Left lobe of liver (tissue), 2 donors: ENCODE measurements around the gene HNRNPUL2. TPM values are rescaled to one million over a fixed set of nuclear protein-coding genes. Genes with fewer than 3 reads are reported as not detected.
"Not testable (repeated sequence)": the region's sequence is repeated elsewhere in the genome, so short reads cannot be mapped to it uniquely, and the experiment has no call there.

Source experiments
- ATAC-seq: fragments of 200-7000 bp; cut with Tn5 transposase; one replicate; pipeline ENCODE4 v1.9.1; 2020; ENCODE audit warnings: mild to moderate bottlenecking, moderate library complexity
- DNase-seq: peaks from one replicate; pipeline ENCODE4 v3.0.0-alpha.2; 2020; ENCODE audit warnings: low spot score
- total RNA-seq: library from RNA; stranded (reverse); gene quantifications from one replicate; pipeline ENCODE4 v1.2.1, GENCODE V29; 2021
- donor health status: DM: no; HTN: no; CAD: no; lungs with moderate emphysema.
- donor health status: DM: no; HTN: yes; CAD: no.

Gene HNRNPUL2
- 13.7 TPM for total RNA-seq

DNA sequence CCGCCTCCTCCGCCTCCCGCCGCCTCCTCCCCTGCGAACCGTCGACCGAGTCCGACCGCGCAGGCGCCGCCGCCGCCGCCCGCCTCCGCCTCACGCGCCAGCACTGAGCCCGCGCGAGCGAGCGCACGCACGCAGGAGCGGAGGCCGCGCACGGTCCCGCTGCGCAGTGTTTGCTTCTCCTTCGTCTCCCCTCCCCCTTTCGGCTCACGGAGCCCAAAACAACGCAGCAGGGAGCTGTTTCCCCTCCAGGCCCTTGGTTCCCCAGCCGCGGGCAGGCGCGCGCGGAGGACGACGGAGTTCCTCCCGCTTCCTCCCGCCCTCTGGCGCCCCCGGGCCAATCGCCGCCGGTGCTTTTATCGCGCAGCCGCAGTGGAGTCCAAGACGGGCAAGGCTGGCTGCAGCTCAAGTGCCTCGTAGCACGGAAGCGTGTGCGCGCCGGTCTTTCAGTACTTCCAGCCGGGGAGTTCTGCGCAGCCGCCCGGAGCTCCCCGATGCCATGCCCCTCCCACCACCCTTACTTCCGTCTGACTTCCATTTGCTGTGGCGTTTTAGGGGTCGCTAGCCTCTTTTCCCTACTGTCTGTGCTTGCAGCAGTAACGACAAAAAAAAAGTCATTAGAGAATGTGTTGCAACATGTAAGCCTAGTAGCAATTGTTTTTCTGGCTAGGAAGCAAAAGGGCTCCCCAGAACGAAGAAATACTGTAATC, at the start of gene HNRNPUL2:
Gene HNRNPUL2, minus strand, starts transcription at position 293 of the 707 bp plus-strand sequence. CDS start 301 bp downstream, outside the sequence.
- peak; percentile 84 for ATAC-seq
- peak; percentile 99 for DNase-seq

DNA sequence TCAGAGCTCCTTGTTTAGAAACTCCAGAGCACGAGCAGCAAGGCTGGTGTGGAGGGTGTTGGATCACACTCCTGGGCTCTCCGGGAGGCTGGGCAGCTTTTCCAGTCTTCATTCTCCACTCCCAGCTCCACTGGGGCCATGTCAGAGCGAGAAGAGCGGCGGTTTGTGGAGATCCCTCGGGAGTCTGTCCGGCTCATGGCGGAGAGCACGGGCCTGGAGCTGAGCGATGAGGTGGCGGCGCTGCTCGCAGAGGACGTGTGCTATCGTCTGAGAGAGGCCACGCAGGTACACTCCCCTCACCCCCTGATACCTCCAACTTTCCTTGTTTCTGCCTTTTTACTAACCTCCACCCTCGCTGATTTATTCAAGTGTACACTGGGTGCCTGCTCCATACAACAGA, 48.4 kb upstream of the HNRNPUL2 start:
- no peak for DNase-seq
- no peak for ATAC-seq

DNA sequence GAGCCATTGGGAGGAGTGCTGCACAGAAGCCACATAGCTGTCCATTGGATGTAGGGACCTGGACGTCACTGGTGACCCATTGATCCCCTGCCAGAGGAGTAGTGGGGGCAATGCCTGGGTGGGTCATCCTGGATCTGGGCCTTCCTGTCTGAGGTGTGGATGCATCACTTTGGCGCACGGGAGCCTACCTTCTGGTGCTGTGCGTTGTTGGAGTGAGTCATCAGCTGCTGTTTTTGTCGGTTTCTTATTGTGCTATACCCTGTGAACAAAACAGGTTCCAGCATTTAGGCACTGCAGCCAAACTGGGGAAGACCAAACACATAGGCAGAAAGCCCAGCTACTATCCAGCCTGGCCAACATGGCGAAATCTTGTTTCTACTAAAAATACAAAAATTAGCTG, 47.1 kb upstream of the HNRNPUL2 start:
- ATAC-seq: no peak
- no peak for DNase-seq

DNA sequence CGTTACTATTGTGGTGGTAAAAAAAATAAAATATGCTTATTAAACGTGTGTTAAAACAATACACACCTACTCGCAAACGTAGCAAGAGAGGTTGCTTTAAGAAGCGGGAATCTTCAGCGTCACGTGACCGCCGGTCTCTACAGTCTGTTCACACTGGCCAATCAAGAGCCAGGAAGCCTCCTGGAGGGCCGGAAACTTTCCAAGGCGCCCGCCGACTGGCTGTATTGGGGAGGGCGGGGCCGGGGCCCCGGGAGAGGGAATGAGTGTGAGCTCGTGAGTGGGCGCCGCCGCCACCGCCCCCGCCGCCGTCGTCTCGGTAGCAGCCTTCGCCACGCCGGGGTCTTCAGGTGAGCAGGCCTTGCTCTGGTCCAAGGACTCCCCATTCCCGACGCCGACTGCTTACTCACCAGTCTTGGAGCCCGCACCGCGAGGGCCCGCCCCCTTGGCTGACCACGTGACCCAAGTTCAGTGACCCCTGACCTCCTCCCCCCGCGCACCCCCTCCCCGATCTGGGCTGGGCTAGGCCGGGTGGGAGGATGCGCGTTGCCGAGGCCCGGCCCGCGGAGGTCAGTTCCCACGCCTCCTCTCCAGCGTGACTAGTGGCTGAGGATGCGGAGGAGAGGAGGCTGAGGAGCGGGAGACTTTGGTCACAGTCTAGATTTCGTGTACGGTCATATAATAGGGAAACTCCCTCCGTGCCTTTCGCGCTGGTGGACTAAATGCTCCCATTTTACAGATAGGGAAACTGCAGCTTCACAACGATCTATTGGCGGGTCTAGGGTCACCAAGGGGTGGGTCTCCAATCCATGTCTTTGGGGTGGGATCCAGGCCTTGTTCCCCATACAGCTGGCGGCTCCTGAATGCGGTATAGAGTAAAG, 44.1 kb upstream of the HNRNPUL2 start, which contains the start of gene TAF6L:
Gene TAF6L, plus strand, starts transcription at position 253 of the 878 bp plus-strand sequence. CDS start 4,388 bp downstream, outside the sequence.
- DNase-seq (peak; percentile 99), ATAC-seq (peak; percentile 93)

DNA sequence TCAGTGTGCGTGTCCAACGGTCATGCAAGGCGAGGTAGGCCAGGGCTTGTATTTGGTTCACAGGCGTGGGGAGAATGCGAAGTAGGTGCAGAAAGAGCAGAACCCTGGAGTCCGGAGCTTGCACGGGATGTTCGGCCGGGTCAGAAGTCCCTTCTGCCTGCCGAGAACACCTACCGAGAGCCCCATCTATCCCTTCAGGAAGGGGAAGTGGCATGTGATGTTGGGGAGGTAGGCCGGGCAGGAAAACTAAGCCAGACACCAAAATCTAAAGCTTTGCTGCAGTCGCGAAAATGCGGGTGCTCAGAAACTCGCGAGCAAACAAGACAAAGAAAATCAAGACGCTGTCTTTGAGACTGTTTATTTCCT, 43.5 kb upstream of the HNRNPUL2 start:
- peak; percentile 42 for ATAC-seq
- peak; percentile 54 for DNase-seq

DNA sequence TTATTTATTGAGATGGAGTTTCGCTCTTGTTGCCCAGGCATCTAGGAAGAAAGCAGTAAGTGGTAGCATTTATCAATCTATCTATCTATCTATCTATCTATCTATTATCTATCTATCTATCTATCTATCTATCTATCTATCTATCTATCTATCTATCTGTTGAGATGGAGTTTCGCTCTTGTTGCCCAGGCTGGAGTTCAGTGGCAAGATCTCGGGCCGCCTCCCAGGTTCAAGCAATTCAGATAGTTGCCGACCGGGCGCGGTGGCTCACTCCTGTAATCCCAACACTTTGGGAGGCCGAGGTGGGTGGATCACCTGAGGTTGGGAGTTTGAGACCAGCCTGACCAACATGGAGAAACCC, 33.6 kb upstream of the HNRNPUL2 start:
- not testable (repeated sequence) for DNase-seq, ATAC-seq

DNA sequence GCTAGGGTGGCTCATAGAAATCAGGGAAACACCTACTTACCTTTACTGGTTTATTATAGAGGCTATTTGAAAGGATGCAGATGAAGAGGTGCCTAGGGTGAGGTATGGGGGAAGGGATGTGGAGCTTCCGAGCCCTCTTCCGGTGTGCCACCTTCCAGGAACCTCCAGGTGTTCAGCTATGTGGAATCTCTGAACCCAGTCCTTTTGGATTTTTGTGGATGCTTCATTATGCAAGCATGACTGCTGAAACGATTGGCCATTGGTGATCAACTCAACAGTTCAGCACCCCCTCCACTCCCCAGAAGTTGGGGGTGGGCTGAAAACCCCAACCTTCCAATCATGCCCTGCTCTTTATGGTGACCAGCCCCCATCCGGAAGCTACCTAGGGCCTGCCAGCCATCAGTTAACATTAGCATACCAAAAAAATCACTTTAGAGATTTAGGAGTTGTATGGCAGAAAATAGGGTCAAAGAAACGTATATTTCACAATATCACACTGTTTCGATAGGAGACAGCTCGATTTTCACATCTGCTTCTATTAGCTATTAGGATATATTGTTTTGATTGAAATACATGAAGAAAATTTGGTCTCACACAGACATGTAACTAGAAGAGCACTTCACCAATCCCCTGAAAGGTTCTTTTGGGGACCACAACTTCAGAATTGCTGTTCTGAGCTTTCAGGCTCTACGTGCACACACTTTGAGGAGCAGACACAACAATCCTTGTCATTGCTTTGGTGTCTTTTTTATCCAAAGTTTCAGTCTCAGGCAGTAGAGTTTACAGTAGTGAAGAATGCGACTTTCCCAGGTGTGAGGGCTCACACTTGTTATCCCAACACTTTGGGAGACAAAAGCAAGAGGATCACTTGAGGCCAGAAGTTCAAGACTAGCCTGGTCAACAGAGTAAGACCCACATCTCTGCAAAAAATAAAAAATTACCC, 30.9 kb upstream of the HNRNPUL2 start:
- no peak for ATAC-seq

DNA sequence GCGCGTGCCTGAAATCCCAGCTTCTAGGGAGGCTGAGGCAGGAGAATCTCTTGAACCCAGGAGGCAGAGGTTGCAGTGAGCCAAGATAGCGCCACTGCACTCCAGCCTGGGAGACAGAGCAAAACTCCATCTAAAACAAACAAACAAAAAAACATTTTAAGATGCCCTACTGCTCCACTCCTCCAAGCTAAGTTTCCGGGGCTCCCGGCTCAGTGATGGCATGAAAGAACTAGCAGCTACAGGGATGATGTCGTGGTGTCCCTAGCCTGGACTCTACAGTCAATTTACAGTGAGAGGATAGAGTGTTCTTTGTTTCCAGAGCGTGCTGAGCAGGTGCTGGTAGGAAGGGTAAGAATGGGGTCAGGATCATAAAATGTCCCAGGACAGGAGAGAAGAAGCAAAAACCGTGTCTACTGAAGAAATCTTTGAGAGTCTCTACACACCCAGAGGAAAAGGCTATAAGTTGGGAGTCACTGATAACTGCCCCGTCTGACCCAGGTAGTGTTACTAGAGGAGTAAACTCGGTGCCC, 27.9 kb upstream of the HNRNPUL2 start:
- ATAC-seq: no peak
- DNase-seq: no peak

More for the DNA sequence above, 30.9 kb upstream of the HNRNPUL2 start:
- no peak for DNase-seq

DNA sequence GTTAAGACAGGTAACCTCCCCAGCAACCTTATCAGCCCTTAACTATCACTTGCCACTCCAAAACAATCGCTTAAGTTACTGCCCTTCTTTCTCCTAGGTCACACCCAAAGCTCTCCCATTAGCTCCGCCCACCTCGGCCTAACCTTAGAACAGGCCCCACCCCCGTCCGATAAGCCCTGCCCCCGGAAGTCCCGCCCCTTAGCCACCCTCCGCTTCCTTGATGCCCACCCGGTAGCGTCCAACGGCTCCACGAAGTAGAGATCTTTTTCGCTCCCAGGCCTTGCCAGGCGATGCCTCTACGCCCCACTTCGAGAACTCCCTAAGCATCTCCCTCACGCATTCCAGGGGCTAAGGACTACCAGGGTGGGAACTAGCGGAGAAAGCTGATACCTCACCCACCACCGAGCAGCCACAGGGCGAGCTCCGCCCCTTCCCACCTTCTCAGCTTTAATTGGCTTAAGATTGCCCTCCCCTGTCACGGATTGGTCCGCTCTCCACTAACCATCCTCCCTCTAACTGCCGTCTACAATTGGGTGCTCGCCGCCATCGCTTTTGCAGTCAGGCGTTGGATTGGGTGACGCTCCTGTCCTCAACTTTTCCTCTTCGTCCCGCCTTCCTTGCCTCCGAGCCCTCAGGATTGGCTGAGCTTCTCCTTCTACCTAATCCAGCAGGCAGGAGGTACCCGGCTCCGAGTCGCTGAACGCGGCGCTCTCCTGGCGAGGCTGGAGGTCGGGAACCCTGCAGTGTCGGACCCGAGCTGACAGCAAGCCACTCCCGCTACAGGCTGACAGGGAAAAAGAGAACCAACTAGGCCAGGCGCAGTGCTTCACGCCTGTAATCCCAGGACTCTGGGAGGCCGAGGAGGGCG, 26.7 kb upstream of the HNRNPUL2 start, which contains the start of gene ZBTB3:
Gene ZBTB3, minus strand, starts transcription at position 425 of the 868 bp plus-strand sequence. CDS start 496 bp downstream, outside the sequence.
- peak; percentile 94 for ATAC-seq

DNA sequence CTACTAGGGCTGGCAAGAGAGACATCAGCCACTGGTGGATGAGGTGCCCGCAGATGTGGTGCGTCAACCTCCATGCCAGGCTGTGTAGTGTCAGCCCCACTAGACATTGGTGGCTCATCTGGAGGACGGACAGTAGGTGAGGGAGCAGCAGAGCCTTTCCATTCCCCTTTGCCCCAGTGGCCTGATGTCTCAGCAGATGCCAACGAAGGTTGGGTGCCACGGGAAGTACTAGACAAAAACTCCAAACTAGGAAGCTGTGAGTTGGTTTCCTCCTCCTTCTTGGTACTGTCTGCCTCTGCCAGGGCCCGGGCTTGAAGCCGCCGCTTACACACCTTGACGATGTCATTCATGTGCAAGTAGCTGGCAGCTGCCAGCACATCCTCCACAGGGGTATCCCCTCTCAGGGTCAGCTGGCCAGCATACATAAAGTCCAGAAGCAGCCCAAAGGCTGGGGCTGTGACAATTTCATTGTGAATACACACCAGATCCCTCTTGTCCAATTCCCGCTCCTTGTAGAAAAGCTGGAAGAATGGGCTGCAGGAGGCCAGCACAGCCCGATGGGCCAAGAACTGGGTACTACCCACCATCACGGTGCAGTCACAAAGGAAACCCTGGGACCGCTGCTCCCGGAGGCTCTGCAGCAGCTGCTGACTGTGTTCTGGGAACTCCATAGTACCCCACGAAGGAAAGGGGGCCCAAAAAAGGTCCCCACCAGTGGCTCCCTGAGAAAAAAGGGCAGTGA, 25.9 kb upstream of the HNRNPUL2 start:
- ATAC-seq: no peak

More for the DNA sequence above, 26.7 kb upstream of the HNRNPUL2 start, which contains the start of gene ZBTB3:
- peak; percentile 98 for DNase-seq

DNA sequence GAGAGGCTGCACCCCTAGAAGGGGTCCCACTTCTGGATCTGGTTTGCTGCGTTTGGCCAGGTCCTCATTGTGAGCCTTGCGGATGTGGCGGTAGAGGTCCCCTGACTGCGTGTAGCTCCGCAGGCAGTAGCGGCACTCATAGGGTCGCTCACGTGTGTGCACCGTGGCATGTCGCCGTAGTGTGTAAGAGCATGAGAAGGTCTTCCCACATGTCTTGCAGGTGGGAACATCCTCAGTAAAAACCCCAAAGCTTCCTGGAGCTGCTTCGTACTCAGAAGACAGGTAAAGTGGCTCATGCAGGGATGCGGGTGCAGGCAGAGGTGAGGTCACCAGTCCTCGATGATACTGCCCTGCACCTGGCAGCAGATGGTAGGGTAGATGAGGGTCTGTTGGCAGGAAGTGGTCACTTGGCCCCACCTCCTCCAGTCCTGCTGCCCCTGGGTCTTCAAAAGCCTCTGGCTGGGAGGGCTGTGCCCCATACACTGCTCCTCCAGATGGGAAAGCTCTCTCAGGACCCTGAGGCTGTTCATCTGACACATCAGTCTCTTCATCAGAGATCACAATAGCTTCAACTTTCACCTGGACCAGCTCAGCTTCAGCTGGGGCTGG, 25.0 kb upstream of the HNRNPUL2 start:
- DNase-seq (no peak), ATAC-seq (no peak)

More for the DNA sequence above, 25.9 kb upstream of the HNRNPUL2 start:
- DNase-seq: no peak

DNA sequence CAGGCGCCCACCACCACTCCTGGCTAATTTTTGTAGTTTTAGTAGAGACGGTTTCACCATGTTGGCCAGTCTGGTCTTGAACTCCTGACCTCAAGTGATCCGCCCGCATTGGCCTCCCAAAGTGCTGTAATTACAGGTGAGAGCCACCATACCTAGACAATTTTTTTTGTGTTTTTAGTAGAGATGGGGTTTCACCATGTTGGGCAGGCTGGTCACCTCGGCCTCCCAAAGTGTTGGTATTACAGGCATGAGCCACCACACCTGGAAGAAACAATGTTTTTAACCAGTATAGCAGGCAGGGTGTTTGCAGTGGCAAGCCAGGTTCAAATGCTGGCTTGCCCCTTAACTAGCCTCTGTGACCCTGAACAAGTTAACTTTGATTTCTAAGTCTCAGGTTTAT, 22.7 kb upstream of the HNRNPUL2 start:
- ATAC-seq, DNase-seq: not testable (repeated sequence)

DNA sequence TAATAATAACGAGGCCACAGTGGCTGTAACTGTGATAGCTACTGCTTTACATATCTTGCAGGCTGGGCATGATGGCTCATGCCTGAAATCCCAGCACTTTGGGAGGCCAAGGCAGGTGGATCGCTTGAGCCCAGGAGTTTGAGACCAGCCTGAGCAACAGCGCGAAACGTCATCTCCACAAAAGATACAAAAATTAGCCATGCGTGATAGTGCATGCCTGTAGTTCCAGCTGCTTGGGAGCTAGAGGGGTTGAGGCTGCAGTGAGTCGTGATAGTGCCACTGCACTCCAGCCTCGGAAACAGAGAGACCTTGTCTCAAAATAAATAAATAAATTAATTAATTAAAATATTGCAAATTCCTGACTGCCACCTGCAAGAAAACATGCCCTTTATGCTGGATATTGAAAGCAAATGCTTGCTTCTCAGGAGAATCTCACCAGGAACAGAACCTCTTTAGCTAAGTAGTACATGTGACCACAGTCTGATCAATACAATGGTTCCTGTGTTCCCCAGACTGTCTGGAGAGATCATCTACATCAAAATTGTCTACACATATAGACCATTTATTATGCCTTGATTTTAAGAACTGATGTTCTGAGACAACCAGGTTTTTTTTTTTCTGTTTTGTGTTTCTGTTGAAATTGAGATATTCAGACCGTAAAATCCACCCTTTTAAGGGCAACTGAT, 20.4 kb upstream of the HNRNPUL2 start:
- DNase-seq (no peak), ATAC-seq (no peak)

DNA sequence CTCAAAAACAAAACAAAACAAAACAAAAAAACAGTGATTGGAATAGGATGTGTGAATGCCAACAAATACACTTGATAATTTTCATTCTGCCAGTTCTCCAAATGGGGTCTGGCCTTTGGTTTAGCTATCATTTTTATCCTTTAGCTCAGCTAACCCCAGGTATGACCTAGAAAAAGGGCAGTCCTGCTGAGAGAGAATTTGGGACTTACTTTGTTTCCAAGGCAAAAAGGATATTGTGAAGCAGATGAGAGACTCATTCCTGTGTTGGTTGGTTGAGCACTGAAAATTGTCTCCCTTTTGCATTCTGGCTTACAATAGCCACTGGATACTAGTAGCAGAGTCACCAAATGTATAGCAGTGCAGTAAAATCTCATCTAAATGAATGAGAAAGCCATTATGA, 9.9 kb upstream of the HNRNPUL2 start:
- no peak for DNase-seq
- ATAC-seq: no peak

DNA sequence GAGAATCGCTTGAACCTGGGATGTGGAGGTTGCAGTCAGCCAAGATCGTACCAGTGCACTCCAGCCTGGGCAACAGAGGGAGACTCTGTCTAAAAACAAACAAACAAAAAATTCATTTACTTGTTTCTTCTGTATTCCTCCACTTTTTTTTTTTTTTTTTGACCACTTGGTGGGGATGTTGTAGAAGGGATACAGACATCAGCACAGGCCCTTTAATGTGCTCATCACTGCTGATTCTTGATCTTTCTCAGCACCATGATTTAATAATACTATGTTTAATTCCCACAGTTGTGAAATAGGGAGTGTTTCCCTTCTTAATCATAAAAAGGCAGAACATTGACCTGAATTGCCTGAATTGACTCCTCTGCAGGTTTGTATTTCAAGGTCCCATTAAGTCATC, 5.6 kb upstream of the HNRNPUL2 start:
- ATAC-seq (no peak), DNase-seq (no peak)

DNA sequence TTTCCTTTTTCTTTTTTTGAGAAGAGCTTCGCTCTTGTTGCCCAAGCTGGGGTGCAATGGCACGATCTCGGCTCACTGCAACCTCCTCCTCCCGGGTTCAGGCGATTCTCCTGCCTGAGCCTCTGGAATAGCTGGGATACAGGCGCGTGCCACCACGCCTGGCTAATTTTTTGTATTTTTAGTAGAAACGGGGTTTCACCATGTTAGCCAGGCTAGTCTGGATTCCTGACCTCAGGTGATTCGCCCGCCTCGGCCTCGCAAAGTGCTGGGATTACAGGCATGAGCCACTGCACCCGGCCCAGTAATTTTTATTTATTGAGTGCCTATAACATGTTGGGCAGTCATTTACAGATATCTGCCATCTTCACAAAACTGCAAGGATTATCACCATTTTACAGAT, 2.8 kb upstream of the HNRNPUL2 start:
- ATAC-seq, DNase-seq: not testable (repeated sequence)

DNA sequence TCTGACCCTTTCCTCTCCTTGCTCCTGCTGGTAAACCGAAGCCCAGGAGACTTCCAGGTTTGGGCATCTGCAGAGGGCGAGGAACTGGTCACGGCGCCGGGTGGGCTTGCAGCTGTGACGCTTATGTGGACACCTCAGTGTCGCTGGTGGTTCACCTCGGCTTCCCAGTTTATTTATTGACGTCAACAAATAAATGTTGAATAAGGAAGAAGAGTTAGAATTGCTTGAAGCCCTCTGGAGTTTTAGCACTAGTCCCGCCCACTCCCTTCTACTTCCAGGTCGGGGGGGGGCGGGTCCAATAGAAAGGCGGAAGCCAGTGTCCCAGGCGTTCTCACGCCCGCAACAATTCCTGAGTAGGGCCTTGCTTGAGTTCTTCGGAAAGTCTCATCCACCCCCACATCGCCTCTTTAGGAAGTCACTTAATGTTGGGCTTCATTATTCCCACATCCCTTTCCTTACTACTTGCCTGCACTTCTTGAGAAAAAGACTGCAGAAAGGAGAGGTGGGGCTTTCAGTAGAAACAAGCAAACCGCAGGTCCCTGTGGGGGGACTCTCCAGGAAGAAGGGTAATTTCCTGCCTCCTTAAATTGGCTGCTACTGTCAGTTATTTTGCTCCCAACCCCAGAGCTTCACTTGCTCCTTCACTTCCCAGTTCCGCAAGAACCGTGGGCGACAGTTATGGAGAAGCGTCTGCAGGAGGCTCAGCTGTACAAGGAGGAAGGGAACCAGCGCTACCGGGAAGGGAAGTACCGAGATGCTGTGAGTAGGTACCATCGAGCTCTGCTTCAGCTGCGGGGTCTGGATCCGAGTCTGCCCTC, 1.1 kb upstream of the HNRNPUL2 start, which contains the start of gene TTC9C:
Gene TTC9C, plus strand, starts transcription at position 316 of the 818 bp plus-strand sequence. Its CDS starts 363 bp downstream, at position 679.
- peak; percentile 87 for DNase-seq
- ATAC-seq: peak; percentile 68
